Endothelial cell of umbilical vein (primary cell): Measurements from ENCODE around the gene OR13C2.

Experiments
- CTCF ChIP-seq, 2 donors: IDR thresholded peaks; 1 replicate in 1 of 2; 2 replicates in 1 of 2; pipeline ENCODE4 v1.5.1; 2011; ENCODE audit warnings: low read length in 2 of 2, mild to moderate bottlenecking in 2 of 2, moderate library complexity in 2 of 2, control low read depth in 1 of 2, inconsistent platforms in 1 of 2, low read depth in 1 of 2; ENCODE audit not compliant: insufficient read depth in 1 of 2; ENCODE audit errors: extremely low read depth in 1 of 2
- EZH2 ChIP-seq: IDR thresholded peaks from 2 replicates; pipeline ENCODE4 v1.6.1; 2012; ENCODE audit warnings: borderline replicate concordance, low read depth, mild to moderate bottlenecking, moderate library complexity, low read length, inconsistent platforms; ENCODE audit not compliant: severe bottlenecking
- MAX ChIP-seq: IDR thresholded peaks from 2 replicates; pipeline ENCODE4 v1.6.1; 2011; ENCODE audit not compliant: insufficient read depth, insufficient read length
- MYC ChIP-seq: IDR thresholded peaks from one replicate; pipeline ENCODE4 v1.6.1; 2011; ENCODE audit warnings: mild to moderate bottlenecking, low read depth, low read length
- POLR2A ChIP-seq: IDR thresholded peaks from 2 replicates; pipeline ENCODE4 v1.6.1; 2012; ENCODE audit warnings: low read depth, mild to moderate bottlenecking, control low read depth, low read length
- POLR2AphosphoS5 ChIP-seq: IDR thresholded peaks from 2 replicates; pipeline ENCODE4 v1.6.1; 2012; ENCODE audit warnings: low read depth, mild to moderate bottlenecking, control low read depth, low read length, moderate library complexity; ENCODE audit not compliant: insufficient read depth

DNA sequence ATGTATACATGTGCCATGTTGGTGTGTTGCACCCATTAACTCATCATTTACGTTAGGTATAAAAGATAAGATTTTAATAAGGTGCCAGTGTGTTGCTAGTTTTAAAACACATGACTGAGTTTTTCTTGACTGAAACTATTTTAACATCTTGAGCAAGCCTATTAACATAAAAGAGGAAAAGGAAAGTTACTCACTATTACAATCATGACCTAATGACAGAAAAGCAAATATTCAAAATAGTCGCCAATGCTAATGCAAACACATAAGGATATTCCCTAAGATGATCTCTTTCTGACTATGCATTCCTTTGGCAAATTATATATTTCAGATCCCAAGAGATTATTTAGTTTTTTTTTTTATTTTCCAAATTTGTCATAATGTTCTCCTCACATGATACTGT, 5.8 kb upstream of the OR13C2 start:
- TF ChIP-seq CTCF (IDR thresholded peaks at IDR 0.05; ENCODE audit: extremely low read depth in 1 of 2, insufficient read depth in 1 of 2, low read depth in 1 of 2, low read length in 2 of 2) (no peak), EZH2 (no peak), POLR2AphosphoS5 (no peak), POLR2A (no peak), MYC (no peak), MAX (no peak)
